ENCODE measurements around the gene CNTN1.

Gene CNTN1

DNA sequence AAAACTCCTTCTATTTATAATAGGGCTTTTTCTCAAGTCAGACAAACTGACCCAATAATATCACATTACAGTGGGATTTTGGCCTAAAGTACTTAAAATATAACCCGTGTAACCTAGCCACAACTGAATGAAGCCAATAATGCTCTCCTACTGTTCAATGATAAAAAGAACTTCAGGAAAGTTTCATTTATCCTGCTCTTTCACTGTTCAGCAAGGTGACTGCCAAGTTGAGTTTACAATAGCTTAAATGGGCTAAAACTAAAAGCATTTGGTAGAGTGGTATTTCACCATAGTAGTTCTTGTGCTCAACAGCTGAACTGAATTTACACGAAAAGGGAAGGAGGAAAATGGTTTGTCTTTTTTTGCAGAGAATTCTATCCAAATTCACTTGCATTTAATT lies 49.8 kb downstream of the CNTN1 start:
- in situ Hi-C loops (cut with MboI; ENCODE audit: low sequenced_read_pairs, unreplicated experiment) = no loop called here
- DNase-seq (ENCODE audit: low spot score) = no peak
- TF ChIP-seq CTCF (IDR thresholded peaks at IDR 0.05; ENCODE audit: borderline replicate concordance, control extremely low read depth, extremely low read depth, insufficient read depth, missing control alignments) = no peak

DNA sequence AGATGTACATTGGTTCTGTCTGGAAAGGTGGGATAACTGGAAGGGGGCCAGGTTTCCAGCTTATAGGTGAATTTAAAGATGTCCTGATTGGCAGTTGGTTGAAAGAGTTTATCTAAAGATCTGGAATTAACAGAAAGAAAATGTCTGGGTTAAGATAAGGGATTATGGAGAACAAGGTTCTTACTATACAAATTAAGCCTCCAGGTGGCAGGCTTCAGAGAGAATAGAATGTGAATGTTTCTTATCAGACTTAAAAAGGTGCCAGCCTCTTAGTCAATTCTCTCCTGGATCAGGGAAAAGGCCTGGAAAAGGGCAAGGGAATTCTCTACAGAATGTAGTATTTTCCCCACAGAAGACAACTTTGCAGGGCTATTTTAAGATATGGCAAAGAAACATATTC lies 53.1 kb downstream of the CNTN1 start:
- DNase-seq (ENCODE audit: low spot score) = no peak
- no peak for TF ChIP-seq CTCF (IDR thresholded peaks at IDR 0.05; ENCODE audit: borderline replicate concordance, control extremely low read depth, extremely low read depth, insufficient read depth, missing control alignments)
- in situ Hi-C loops (cut with MboI; ENCODE audit: low sequenced_read_pairs, unreplicated experiment) = no loop called here

- DNase-seq (ENCODE audit: low spot score) = no peak
- no peak for TF ChIP-seq CTCF (IDR thresholded peaks at IDR 0.05; ENCODE audit: borderline replicate concordance, control extremely low read depth, extremely low read depth, insufficient read depth, missing control alignments)
- in situ Hi-C loops (cut with MboI; ENCODE audit: low sequenced_read_pairs, unreplicated experiment) = no loop called here
Measured at GRCh38 chr12:40749863-40750262, 57.6 kb downstream of the CNTN1 start.

GRCh38 chr12:40752011-40752410 lies 59.8 kb downstream of the CNTN1 start:
- in situ Hi-C loops (cut with MboI; ENCODE audit: low sequenced_read_pairs, unreplicated experiment) = no loop called here
- DNase-seq (ENCODE audit: low spot score) = no peak
- TF ChIP-seq CTCF (IDR thresholded peaks at IDR 0.05; ENCODE audit: borderline replicate concordance, control extremely low read depth, extremely low read depth, insufficient read depth, missing control alignments) = no peak

- DNase-seq (ENCODE audit: low spot score) = no peak
- TF ChIP-seq CTCF (IDR thresholded peaks at IDR 0.05; ENCODE audit: borderline replicate concordance, control extremely low read depth, extremely low read depth, insufficient read depth, missing control alignments) = no peak
- in situ Hi-C loops (cut with MboI; ENCODE audit: low sequenced_read_pairs, unreplicated experiment) = no loop called here
Measured at GRCh38 chr12:40760821-40761220, 68.6 kb downstream of the CNTN1 start.

- no peak for DNase-seq (ENCODE audit: low spot score)
- no peak for TF ChIP-seq CTCF (IDR thresholded peaks at IDR 0.05; ENCODE audit: borderline replicate concordance, control extremely low read depth, extremely low read depth, insufficient read depth, missing control alignments)
- in situ Hi-C loops (cut with MboI; ENCODE audit: low sequenced_read_pairs, unreplicated experiment) = no loop called here
Measured at GRCh38 chr12:40762072-40762471, 69.8 kb downstream of the CNTN1 start.

Data from GM13976 (cell line).